ENCODE measurements around the gene PPP1R14C. TPM values are rescaled to one million over a fixed set of nuclear protein-coding genes. Genes with fewer than 3 reads are reported as not detected.
"Not testable (repeated sequence)": the region's sequence is repeated elsewhere in the genome, so short reads cannot be mapped to it uniquely, and the experiment has no call there.

The PPP1R14C gene
- total RNA-seq, 1 experiment from 2014 or later, result not detected

DNA sequence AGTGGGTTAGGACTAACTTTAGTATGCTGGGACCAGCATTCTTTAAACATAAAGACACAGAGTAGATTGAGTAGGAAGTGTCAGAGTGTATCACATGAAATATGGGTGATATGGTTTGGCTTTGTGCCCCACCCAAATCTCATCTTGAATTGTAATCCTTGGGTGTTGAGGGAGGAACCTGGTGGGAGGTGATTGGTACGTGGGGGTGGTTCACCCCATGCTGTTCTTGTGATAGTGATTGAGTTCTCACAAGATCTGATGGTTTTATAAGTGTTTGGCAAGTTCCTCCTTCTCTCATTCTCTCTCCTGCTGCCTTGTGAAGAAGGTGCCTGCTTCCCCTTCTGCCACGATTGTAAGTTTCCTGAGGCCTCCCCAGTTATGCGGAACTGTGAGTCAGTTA lies 5.1 kb upstream of the PPP1R14C start:
- not testable (repeated sequence) for DNase-seq (ENCODE audit: extremely low read depth, low read depth)

DNA sequence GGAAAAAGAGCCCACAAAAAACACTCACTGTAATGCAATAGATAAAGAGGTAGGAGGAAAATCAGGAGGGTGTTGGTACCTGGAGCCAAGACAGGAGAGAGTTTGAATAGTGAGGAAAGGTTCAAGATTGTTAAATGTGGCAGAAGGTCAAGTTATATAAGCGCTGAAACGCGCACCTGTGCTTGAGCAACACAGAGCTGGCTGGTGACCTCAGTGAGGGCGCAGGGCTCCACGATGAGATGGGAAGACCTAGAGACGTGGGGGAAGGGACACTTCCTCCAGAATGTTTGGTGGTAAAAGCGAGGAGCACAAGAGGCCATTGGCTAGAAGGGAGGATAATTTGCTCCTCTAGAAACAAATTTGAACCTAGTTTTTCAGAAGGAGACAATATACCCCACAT lies 4.2 kb upstream of the PPP1R14C start:
- no peak for DNase-seq (ENCODE audit: extremely low read depth, low read depth)

DNA sequence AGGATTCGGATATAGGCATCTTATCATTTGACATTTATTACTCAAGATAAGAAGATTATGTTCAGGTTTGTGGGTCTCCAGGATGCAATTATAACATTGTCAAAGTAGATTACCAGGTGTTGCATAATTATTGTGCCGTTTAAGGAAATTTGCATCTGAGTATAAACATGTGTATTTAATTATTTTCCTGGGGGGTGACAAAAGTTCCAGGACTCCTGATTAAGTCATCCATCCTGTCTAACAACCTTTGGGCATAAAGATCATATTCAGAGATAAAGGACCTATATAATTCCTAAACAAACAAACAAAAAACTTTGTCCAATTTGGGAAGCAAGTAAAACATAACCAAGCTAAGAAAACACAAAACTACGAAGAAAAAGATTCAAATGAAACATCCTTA lies 3.3 kb upstream of the PPP1R14C start:
- no peak for DNase-seq (ENCODE audit: extremely low read depth, low read depth)

DNA sequence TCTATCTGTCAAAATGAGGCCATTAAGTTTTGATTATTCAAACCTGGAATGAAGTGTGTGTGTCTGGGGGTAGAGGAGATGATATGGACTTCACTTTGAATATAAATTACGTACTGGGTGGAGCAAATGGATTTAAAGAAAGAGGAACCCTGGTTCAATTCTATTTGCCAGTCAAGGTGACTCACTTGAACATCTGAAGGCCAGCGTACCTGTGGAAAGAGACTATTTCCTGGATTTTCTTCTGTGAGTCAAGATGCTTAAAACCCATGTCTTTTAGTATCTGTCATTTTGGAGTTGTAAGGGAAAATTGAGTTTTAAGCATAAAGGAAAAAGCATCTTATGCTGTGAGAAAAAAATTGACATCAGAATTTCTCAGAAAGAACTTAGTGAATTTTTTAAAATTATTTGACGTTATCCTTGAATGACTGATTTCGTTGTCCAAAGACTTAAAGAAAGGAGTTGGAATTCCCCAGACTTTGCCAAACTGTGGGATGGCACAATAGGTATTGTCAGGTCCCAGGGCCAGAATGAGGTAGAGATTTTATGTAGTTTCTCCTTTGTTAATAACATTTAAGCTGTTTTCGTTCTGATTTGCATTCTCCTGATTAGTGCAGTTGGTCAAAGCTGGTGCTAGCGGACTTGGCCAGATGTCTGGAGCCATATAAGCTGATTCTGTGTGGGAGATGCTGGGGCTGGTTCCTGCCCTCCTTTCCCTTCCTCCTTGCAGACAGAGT lies 2.4 kb upstream of the PPP1R14C start:
- no peak for DNase-seq (ENCODE audit: extremely low read depth, low read depth)

DNA sequence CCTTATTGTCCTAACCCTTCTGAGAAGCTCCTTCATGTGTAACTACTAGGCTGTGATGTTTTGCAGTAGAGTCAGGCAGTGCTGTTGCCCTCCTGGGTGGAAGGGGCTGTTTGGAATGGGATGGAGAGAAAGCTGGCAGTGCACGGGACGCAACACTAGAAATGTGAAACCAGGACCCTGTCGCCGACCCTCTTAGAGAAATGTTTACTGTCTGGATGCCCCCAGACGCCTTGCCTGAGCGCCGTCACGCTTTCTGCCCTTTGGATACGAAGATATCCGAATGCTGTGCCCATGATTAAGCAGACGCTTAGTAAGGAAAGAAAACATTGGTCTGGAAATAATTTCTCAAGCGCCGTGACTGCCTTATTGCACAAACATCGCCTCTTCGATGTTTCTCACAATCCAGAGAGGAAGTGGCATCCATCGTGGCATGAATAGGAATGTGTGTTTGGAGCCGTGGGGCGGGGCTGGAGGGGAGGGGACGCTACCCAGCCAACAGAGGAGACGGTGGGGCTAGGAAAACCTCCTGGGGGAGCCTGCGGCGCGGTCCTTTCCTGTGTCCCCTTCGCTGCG lies 661 bp upstream of the PPP1R14C start:
- DNase-seq (ENCODE audit: extremely low read depth, low read depth), result no peak

DNA sequence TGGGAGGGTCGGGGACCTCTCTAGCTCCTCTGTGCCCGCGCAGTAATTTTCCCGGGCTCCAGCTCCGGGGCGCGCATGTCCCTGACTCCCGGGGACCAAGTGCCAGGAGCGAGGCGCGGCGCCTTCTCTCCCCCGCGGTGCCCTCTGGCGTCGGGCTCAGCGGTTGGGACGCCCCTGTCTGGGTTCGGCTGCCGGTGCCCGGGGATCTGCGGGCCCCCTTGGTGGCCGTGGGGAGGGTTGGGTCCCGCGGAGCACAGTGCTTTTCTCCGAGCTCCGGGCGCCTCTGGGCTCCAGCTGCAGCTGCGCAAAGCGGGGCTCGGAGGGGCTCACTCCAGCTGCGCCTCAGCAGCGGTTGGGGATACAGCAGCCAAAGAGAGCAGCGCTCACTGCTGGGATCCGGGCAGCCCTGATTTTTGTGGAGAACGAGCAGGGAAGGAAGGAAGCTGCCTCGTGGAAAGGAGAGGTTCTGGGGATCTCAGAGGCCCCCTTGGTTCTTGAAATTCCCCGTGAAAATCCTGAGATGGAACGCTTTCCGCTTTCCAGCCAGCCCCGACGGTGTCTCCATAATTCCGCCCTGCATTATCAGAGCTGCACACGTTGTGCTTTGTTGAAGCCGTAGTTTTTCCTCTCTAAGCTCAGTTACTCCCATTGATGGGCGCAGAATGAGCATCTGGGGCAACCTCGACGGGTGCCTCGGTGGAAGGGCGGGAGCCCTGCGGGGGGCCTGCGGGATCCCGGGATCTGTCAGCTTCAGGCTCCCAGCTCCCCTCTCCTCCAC lies 861 bp downstream of the PPP1R14C start:
- no peak for DNase-seq (ENCODE audit: extremely low read depth, low read depth)

DNA sequence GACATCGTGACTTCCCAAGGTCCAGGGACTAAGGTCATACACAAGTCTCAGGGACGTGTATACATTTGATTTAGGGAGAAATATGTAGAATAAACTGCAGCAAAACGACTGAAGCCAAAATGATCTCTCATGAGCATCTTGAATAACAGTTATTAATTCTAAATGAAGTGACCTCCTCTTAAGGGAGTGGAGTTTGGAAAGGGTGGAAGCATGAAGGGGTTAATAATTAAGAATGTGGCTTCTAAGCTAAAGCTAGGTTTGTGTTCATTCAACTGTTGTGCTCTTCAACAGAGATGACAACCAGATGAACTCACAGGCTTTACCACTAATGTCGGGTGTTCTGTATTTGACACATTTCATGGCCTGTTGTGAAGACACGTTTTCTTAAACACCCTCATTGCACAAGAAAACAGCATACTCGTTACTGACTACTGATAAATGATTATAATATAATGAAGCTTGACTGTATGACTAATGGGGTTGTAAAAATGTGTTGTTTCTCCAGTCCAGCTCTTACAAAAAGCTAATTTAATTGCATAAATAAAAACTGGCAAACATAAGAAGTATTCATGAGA lies 1.5 kb downstream of the PPP1R14C start:
- DNase-seq (ENCODE audit: extremely low read depth, low read depth), result no peak

DNA sequence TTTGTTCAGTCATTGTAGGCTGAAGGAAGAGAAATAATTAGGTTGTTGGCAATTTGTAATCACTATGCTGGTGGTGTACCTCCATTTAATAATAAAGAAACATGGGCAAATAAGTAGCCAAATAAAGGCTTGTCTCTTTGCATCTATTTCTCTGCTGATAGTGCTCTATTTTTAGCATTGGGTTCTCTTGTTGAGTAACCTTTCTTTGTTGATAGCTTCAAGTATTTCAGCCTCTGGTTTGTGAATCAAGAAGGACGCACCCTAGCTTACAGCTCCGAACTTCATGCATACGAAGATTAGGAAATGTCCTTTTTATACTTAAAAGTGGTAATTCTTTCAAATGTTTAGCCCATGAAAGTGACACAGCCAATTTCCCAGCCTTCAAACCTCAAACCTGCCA lies 2.6 kb downstream of the PPP1R14C start:
- DNase-seq (ENCODE audit: extremely low read depth, low read depth), result no peak

DNA sequence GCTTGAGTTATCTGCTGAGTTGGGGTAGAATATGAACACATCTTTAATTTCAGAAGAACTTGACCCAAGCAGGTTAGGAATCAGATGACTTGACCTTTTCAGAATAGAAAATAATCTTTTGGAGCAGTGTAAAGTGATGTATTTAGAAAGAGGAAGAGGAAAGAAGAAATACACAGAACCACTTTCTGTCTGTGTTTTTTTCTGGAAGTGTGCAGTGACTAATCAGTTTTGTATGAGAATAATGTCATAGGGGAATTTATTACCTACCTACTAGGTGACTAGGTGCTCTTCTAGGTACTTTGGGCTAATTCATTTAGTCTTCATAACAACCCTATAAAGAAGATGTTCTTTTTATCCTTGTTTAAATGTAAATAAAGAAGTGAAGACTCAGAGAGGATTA lies 3.0 kb downstream of the PPP1R14C start:
- DNase-seq (ENCODE audit: extremely low read depth, low read depth), result no peak

DNA sequence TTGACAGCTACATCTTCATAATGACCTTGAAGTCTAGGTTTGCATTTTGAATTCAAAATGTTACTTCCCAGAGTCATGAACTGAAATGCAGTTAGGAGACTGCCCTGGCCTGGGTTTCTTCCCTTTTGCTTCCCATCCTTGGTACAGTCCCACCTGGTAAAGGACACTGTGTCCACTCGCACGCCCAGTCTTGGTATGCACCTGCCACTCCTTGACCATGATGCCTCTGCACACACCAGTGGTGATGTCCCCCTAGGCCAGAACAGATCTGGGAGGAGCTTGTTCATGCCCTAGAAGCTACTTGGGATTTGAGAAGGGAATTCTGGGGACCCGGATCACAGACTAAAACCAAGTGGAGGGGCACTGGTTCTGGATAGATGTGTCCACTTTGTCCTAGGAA lies 3.6 kb downstream of the PPP1R14C start:
- DNase-seq (ENCODE audit: extremely low read depth, low read depth), result no peak

DNA sequence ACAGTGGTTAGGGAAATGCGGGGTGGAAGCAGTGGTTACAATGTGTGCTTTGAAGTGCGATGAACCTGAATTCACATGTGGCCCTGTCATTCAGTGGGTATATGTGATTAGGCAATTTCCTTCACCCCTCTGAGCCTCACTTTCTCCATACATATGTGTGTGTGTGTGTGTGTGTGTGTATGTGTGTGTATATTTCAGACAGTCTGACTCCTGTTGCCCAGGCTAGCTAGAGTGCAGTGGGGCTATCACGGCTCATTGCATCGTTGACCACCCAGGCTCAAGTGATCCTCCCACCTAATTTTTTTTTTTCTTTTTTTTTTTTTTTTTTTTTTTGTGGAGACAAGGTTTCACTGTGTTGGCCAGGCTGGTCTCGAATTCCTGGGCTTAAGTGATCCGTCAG lies 6.3 kb downstream of the PPP1R14C start:
- no peak for DNase-seq (ENCODE audit: extremely low read depth, low read depth)

DNA sequence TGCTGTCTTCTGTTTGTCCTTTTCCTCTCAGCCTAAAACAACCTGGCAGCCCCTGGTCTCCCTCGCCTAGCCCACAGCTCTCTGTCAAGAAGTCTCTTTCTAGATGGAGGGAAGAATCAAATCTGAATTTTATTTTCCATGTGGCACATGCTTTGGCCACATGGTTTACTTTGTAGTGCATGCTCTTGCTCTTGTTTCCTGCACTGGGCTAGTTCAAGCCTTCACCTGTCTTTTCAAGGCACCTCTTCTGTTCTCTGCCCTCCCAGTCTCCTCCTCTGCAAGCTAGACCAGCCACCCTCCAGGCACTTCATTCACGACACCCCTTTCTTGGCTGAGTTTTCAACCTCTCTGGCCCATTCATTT lies 7.6 kb downstream of the PPP1R14C start:
- DNase-seq (ENCODE audit: extremely low read depth, low read depth), result no peak

DNA sequence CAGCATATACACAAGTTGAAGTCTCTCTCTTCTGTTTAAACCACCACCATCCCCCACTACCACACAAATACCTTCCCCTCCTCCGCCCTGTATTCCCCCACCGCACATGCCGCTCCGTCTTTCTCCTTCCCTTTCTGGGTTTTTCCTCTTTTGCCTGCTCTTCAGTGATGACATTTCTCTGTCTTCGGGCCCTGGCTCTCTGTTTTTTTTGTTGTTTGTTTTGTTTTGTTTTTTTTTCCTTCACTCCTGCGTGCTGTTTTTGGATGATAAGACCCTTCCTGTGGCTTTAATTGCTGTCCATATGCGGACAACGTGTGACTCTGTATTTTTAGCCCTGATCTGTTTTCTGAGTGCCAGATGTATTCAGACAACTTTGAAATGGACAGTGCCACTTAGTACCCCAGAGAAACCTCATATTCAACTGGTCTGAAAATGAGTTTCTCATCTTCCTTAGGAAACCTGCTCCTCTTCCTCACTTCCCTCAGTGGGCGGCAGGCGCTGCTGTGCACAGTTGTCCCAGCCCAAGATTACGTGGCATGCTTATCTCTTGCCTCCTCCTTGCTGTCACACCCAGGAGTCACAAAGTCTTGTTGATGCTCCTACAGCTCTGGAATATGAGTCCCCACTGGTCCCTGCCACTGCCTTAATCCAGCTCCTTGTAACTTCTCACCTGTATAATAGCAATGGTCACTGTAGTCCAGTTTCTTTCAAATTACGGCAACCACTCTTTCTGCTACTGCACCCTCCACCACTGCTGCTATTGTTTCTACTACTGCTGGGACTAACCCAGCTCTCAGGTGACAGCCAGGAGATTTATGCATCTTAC lies 8.2 kb downstream of the PPP1R14C start:
- no peak for DNase-seq (ENCODE audit: extremely low read depth, low read depth)

DNA sequence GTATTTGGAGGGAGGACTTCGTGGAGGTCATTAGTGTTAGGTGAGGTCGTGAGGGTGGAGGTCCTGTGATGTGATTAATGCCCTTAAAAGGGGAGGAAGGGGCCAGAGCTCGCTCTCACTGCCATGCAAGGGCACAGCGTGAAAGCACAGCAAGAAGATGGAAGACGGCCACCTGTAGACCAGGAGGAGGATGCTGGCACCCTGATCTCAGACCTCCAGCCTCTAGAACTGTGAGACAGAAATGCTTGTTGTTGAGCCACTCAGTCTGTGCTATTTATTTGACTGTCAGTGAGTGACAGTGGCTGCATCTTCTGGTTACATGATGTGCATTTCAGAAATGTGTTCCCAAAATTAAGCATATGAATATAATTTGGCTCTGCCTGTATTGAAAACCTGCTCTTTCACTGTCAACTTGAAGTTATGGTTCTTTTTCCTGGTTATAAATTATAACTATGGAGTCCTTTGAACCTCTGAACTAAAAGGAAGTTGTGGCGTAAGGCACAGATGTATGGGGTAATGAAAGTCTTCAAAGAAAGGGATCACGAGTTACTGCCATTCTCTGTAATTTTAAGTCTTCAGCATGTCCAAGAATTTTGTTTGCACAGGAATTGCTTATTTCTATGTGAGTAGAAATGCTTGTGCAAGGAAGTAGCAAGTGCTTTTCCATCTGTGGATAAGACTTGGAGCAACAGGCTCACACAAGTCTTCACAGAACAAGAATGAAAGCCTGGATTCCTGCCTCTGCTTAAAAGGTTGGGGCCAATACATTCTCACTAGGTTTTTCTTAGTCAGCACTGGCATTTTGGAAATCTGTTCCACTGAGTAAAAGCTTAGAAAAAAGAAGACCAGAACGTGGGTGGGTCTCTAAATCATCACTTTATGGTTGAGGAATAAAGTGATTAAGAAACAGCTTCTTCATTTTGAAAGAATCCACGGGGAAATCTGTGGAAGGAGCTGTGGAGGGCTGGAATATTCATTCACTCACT lies 10.3 kb downstream of the PPP1R14C start:
- no peak for DNase-seq (ENCODE audit: extremely low read depth, low read depth)

DNA sequence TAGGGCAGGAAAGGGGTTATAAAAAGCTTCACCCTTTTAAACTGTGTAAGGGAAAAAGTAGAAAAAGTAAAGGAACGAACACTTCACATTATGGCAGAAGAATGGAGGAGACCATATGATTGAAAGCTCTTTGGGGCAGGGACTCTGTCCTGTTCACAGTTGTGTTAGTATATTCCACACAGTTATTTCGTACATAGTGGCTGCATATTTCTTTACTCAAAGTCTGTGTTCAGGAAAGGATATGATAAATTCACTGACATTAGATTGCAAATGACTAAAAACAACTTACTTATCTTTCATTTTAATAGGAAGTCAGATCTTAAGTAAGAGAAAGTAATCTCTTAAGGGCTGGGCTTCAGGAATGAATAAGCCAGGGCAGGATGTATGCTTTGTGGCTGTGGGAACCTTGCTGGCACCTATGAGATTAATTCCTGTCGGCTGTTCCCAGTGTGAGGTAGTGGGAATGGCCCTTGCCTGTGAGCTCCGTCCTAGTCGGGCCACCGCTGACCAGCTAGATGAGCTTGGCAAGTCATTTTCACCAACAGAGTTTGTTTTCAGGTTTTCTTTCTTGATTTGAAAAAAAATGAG lies 11.2 kb downstream of the PPP1R14C start:
- no peak for DNase-seq (ENCODE audit: extremely low read depth, low read depth)

DNA sequence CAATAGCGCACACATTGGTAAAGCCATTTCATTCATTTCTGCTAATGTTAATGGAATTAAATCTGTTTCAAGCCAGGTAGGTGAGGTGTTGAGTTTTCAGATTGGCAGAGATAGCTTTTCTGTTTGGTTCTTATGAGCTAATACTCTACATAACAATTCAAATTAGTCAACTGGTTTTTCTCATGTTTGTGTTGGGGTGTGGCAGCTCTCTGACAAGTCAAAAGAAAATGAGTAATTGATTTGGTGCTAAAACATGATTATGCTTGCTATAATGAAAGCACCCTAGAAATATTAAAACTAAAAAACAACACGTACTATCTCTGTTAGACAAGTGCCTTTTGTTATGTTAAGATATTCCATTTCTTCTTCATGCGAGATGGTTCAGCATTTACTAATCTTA lies 13.6 kb downstream of the PPP1R14C start:
- no peak for DNase-seq (ENCODE audit: extremely low read depth, low read depth)

DNA sequence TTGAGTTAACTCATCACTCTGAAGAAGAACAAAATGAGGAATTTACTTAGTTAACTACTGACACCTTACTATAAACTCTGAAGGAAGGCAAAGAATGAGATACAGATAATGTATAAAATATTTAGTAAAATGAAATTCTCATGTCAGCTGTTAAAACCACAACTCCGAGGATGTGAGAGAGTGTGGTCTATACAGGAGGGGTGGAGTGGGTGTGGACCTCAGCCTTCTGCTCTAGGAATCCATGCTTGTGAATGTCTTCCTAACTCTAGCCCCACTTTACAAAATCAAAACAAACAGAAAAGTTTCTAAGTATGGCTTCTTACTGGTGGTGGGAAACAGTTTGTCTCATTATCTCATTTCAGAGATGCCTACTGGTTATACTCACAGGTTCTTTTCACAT lies 14.2 kb downstream of the PPP1R14C start:
- DNase-seq (ENCODE audit: extremely low read depth, low read depth), result no peak

DNA sequence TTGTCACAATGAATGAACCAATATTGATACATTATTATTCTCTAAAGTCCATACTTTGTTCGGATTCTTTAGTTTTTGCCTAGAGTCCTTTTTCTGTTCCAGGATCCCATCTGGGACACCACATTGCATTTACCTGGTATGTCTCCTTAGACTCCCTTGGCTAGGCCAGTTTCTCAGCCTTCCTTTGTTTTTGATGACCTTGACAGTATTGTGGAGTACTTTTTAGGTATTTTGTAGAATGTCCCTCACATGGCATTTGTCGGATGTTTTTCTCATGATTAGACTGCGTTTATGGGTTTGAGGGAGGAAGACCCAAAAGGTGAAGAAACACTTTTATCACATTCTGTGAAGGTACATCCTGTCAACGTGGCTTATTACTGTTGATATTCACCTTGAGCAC lies 16.9 kb downstream of the PPP1R14C start:
- no peak for DNase-seq (ENCODE audit: extremely low read depth, low read depth)

DNA sequence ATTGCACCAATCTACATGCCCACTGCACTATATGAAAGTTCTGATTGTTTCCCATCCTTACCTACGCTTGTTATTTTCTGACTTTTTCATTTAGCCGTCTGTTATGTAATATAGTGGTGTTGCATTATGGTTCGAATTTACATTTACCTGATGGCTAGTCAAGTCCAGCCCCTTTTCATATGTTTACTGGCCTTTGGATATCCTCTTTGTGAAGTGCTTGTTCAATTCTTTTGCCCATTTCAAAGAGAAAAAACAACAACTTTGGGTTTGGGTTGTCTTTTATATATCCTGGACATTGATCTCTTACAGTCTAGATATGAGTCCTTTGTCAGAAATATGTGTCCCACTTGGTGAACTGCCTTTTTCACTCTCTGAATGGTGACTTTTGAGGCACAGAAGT lies 21.1 kb downstream of the PPP1R14C start:
- DNase-seq (ENCODE audit: extremely low read depth, low read depth), result no peak

Measured in NCI-H460 (cell line).